GM19351 (cell line): ENCODE results near the gene LHFPL2.
"Not testable (repeated sequence)": the region's sequence is repeated elsewhere in the genome, so short reads cannot be mapped to it uniquely, and the experiment has no call there.

Source experiments
- ATAC-seq: cut with Tn5 transposase; IDR thresholded peaks from one replicate; pipeline ENCODE4 v1.9.1; 2021; ENCODE audit warnings: mild to moderate bottlenecking, moderate library complexity; ENCODE audit not compliant: unreplicated experiment

Gene LHFPL2

DNA sequence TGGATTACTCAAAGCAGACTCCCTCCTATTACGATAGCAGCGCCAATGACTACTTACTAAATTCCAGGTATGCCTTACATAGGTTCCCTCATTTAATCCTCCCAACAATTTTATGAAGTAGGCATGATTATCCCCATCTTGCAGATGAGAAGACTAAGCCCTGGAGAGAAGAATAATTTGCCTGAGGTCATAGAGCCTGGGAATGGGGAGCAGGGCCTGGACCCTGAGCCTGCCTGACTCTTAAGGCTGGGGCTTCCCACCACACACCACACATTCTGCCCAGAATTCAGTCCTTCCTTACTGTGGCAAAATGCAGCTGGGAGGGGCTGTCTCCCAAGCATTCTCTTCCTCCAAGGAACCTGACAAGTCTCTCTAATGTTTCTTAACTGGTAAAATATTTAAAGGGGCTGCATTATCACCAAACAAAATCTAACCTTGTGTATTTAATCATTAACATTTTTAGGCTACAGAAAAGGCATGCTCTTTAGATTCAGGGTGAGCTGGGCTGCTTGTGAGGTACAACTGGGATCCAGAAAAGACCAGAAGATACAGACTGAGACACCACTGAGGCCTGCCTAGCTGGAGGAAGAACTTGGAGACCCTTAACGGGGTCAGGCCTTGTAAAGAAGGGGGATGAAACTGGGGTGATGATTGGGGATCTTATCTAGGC is 26.1 kb downstream of the LHFPL2 start:
- ATAC-seq: no peak

DNA sequence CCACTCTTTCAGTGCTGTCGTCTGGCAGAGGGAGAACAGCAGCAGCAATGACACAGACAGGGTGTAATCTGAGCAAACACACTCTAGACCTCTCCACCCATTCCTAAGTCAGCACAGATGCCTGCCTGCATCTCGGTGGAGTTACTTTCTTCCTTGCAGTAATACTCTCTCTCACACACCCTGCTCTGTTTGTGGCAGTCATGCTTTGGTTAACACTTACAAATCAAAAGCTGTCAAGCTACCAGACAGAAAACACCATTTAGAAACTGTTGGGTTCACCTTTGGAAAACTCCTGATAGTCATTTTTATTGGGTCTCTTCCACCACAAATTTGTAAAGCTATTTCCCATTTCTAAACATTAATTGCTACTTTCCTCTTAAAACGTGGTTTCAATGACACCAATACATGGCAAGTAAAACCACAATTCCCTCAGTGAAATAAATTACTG is 27.3 kb downstream of the LHFPL2 start:
- no peak for ATAC-seq

DNA sequence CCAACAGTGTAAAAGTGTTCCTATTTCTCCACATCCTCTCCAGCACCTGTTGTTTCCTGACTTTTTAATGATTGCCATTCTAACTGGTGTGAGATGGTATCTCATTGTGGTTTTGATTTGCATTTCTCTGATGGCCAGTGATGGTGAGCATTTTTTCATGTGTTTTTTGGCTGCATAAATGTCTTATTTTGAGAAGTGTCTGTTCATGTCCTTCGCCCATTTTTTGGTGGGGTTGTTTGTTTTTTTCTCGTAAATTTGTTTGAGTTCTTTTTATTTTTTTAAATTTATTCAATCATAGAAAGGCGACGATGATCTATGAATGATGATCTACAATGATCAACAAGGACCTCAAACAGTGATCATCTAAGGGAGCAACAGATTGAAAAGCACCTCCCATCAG is 28.5 kb downstream of the LHFPL2 start:
- not testable (repeated sequence) for ATAC-seq

DNA sequence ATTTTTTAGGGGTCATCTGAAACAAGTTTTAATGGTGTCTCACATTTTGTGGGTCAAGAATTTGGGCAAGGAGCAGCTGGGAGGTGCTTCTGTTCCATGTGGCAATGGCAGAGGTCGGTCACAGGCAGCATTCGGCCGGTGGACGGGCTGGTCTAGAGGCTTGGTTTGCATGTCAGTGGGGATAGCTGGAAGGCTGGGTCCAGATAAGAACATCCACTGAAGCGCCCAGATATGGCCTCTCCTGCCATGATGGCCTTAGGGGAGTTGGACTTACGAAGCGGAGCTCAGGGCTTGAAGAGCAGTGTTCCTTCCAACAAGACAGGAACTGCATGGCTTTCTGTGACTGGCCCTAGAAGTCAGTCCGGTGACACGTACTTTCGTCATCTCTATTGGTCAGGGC is 30.3 kb downstream of the LHFPL2 start:
- no peak for ATAC-seq

DNA sequence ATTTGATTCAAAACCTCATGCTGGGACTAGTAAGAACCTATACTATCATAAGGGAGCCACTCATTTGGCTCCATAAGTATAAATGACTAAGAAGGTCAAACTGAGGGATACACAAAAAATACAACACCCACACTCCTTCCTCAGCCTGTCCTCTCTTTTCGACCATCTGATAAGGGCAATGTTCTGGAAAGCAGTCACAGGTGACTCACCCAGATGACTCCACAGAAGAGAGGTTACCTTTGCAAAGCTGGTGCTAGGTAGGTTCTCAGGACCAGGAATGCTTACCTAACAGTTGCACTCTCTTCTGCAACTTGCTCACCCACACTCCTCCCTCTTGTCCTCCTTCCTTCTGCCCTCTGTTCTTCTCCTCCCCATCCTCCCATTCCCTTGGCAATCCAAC is 32.9 kb downstream of the LHFPL2 start:
- ATAC-seq: no peak

DNA sequence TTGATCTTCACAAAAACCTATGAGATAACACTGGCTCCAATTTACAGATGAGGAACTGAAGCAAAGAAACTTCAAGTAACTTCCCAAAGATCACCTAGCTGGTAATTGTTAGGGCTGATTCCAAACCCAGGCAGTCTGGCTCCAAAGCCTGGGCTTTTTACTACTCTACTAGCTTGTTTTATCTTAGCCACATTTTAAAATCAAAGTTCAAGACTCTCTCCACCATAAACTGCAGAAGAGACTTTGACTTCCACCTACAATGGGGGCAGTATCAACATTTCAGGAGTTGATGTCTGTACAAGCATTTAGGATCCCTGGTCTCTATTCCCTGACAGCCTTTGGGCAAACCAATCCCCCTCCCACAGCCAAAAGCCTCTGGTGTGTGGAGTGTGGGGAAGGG is 33.8 kb downstream of the LHFPL2 start:
- no peak for ATAC-seq

DNA sequence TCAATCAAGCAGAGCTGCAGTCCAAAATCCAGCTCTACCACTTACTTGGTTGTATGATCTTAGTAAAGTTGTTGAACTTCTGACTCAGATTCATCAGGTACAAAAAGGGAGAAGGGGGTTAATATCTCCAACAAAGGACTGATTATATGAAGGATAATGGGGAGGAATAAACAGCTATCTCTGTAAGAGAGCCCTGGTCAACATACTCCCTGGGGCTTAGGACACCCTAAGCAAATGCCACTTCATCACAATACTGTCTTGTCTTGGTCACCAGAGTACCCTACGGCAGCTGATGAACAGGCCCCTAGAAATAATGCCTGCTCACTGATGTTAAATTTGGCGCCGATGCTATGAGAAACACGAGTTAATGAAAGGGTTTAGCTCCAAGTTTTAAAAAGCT is 34.8 kb downstream of the LHFPL2 start:
- no peak for ATAC-seq

DNA sequence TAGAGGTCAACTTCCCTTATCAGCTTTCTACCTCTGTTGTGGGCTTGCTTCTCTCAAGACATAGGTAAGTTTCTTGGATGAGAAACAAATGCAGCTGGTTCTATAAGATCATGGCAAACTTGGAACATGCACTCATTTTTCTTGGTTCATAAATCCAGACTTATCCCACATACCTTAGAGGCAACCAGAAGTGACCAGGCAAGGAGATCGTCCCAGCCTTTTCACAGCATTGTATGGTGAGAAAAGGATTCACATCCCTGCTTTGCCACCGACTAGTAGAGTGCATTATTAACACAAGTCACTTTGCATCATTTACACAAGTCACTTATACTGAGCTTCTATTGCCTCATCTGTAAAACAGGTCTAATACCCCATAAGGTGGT is 35.4 kb downstream of the LHFPL2 start:
- ATAC-seq: no peak

DNA sequence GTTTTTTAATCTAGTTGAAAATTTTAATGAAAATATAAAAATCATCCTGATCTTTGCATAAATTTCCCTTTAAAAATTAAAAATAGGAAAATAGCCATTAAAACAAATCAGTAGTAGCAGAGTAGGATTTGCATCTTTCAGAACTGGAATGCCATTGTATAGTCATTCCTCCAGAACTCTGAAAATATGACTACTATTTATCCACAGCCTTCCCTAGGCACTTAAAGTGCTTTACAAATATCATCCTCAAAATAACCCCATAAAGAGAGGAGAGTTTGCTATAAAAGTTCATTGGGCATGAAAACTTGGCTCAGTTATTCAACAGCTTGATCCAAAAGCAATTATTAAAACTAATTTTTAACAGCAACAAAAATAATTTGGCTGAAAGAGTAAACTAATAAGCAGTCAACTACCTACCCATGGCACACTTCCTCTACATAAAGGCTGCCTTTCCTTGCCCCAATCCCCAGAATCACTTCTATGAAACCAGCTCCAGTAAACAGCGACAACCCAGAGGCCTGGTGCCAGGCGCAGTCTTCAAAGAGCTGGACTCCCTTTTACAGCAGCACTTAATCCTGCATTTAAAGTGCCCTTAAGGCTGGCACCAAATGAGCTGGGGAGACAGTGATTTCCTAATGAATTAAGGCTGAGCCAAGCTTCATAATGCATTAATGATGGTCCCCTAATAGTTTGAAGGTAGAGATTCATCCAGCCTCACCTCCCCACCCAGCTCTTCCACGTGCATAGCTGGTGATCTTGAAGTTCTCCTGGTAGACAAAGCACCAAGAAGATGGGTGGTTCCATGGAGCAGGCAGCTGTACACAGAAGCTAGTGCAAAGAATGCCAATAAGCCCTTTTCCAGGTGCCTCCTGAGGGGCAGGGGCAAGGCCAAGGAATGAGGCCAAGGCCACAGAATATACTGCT is 36.1 kb downstream of the LHFPL2 start:
- no peak for ATAC-seq

DNA sequence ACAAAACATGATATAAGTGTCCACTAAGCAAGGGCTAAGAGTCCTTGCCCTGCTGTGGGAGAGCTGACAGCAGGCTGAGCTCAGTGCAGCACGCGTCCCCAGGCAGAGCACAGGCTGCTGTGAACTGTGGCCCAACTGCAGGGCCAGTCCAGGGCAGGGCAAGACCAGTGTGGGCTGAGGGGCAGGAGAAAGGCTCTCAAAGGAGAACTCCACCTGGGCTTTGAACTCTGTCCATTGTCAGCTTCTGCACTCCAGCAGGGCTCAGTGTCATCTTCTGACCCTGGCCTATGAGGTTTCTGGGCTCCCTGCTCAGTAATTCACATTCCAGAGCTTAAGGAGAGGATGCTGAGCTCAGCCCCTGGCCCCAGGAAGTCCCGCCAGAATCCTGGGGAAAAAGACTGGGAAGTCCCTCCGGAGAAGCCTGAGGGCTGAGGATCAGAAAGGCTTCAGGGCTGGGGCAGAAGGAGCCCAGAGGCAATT is 37.4 kb downstream of the LHFPL2 start:
- ATAC-seq: no peak

DNA sequence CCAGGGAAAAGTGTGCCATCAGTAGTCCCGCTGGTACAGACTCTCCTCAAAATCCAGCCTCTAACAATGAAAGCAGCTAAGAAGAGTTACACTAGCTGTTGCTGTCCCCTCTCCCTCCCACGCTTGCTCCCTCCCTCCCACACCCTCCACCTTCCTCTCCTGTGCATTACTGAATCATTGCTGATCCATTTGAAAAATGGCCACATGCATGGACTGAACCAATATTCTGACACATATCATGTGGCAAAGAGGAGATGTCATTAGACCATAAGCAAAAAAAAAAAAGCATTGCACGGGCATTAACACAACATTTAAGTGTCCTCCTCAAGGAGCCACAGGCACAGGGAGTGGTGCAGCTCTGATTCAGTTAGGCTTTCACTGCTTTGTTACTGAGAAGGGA is 37.9 kb downstream of the LHFPL2 start:
- no peak for ATAC-seq

DNA sequence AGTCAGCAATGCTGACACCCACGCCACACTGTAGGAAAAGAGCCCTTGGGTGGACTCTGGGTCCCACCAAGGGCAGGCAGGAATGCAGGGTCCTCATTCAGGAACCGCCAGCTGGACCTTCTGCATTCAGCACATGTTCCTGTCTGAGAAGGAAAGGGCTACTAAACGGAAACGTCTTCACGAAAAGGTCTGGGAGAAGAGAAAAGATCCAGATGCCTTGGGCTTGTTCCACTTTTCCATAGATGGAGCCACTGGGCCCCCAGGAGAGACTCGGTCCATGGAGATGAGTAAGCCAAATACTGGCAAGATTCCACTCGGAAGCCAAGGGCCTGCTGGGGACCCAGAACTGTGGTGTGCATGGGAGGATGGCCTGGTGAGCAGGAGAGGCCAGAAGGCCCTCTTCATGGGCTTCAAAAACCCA is 38.4 kb downstream of the LHFPL2 start:
- no peak for ATAC-seq

DNA sequence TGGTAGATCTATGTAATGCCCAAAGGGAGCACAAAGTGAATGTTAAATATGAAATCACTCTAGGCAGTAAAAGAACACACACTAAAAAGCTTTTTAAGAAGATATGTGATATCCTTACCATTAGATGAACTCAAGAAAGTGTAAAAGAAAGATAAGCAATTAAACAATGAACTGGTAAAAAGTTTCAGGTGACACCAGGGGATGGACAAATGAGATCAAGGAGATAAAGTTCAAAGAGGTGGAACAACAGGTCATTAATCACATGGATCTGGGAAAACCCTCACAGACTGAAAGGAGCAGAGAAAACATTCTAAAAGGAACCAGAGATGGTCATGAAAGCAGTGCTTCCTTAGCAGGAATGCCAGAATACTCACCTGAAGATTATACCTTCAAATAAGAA is 40.7 kb downstream of the LHFPL2 start:
- no peak for ATAC-seq

DNA sequence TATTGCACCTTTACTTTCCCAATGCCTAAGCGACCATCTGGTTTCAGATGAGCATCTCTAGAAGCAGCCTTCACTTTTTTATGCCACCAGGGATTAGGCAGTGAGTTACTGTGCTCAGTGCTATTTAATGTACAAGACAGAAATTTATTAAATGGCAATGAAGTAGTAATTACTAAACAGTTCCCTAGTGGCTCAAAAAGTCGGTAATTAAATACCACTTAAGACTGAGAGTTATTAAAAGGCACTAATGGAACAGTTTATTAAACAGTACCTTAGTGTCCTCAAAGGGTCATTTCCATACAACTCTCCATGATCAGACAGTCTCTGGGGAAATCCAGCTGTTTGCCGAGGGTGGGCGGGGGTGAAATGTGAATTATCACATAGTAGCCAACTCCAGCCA is 42.3 kb downstream of the LHFPL2 start:
- ATAC-seq: no peak

DNA sequence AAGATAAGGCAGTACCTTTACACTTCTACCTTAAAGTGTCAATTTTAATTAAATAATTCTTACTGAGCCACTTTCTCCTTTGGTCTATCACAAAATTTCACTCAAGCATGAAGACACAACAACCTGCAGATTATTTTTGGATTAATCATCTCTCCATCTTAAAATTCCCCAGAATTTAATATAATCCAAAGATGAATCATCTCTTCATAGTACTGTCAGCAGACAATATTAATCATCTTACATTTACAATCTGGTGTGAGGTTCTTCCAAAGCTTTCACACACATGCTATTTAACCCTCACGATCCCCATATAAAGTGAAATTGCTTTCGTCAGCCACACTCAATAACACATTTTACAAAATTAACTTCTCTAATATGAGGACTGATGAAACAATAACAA is 43.0 kb downstream of the LHFPL2 start:
- ATAC-seq: no peak

DNA sequence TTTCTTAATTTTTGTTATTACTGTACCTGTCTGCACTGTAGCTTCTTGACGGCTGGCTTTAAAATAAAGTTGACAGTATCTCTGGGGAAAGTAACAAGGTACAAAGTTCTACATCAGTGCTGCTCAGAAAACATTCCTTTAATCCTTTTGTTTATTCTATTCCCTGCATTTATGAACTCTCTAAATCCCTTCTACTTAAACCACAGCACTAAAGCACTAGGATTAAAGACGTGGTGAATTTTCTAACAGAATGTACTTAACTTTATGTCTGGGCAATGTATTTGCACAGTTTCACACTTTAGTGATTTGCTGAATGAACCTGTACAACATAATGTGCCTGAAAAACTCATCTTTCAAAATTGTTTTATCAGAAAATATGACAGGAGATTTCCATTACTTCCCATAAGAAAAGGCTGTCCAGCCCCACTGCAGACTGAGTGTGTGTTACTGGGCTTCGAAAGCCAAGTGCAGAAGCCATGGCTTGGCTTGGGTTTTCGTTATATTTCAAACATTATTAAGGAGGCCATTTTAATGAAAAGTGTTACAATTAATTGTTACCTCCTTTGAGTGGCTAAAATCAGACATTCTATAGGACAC is 43.8 kb downstream of the LHFPL2 start:
- no peak for ATAC-seq

DNA sequence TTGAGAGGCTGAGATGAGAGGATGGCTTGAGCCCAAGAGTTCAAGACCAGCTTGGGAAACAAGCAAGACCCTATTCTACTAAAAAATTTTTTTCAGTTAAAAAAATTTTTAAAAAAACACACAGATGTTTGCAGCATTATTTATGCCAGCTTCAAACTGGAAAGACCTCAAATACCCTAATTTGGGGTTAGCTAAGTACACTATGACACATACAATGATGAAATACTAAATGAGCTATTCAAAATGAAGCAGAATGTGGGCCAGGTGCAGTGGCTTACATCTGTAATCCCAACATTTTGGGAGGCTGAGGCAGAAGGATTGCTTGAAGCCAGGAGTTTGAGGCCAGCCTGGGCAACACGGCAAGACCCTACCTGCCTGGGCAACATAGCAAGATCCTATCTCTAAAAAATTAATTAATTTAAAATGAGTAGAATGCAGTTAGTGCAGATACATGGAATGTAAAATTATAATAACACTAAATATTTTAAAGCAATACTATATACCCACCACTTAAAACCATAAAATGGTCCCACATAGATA is 44.9 kb downstream of the LHFPL2 start:
- no peak for ATAC-seq

DNA sequence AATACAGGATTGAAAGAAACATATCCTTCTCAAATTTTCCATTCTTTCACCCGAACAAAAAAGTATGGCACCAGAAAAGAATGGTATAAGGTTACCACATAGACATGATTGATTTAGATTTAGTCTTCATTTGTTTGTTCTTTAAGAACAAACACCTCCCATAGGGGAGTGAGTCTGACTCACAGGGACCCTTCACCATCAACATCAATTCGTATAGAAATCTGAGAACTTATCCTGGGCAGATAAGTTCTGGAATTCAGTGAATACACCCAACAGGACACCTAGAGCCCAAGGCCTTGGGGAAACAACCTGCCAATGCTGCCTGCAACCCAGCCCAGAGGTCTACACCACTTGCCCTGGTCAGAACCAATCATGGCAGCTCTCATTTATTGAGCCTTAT is 46.2 kb downstream of the LHFPL2 start:
- no peak for ATAC-seq

DNA sequence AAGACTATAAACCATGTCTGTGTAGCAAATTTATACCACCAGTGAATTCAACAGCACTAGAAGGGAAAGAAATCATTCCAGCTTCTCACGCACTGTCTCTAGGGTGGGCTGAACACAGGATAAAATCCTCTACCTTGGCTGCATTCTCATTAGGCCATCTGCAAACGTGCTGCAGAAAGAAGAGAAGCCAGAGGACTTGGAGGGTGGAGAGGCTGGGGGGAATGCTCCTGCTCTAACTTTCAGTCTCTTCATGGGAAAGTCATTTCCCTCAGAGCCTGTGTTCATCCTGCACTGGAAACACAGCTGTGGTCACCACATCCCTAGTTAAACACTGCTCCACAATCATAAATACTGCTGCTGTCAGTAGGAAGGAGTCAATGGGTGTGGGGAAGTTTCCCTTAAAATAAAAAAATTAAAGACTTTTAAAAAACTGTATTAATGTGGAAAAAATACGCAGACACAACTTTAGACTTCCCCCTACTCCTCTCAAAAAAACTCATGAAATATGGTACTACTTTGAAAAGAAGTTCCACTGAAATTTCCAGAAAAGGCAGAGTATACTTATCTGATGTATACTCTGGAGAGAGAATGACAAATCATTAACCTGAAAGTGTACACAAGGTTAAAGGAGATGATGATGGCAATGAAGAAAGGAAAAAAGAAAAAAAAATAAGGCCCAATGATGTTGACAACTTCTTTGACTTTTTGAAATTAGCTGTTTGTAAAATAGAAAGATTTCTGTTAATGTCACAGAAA is 46.8 kb downstream of the LHFPL2 start:
- no peak for ATAC-seq

DNA sequence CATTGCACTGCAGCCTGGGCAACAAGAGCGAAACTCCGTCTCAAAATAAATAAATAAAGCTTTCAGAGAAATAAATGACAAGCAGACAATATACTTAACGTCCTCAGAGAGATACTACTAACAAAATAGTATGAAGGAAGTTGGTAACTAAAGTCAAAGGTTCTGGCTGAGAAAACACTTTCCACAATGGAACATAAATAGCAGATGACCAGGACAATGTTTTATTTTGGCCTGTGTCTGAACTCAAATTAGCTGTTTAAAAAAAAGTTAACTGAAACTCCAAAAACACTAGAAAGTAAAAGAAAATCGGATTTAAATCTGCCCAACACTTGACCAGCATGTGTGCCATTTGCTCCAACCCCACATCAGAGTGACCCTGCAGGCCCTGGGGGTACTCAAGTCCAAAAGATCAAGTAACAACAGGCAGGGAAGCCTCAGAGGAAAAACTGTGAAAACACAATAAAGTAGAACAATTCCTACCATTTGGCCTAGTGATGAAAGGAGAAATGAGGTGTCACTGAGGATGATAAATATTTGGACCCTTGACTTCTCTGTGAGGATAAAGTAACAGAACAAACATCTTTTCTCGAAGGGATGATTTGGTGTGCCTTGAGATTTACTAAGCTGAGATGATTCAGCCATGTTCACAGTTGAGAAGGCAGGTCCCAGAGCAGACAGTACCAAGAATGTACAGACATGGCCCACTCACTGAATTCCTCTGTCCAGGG is 47.7 kb downstream of the LHFPL2 start:
- no peak for ATAC-seq
